GM21423 (cell line): ENCODE measurements around the gene WDR6.

ENCODE experiments used
- ATAC-seq: cut with Tn5 transposase; IDR thresholded peaks from one replicate; pipeline ENCODE4 v1.9.1; 2021; ENCODE audit warnings: mild to moderate bottlenecking, moderate library complexity; ENCODE audit not compliant: unreplicated experiment

Gene WDR6

GRCh38 chr3:49028673-49029562 is 21.7 kb downstream of the WDR6 start, which contains the start of gene IMPDH2:
Gene IMPDH2, minus strand, starts transcription at chr3:49029398. Its CDS starts 48 bp downstream, at chr3:49029350.
- ATAC-seq = peak; percentile 86

DNA sequence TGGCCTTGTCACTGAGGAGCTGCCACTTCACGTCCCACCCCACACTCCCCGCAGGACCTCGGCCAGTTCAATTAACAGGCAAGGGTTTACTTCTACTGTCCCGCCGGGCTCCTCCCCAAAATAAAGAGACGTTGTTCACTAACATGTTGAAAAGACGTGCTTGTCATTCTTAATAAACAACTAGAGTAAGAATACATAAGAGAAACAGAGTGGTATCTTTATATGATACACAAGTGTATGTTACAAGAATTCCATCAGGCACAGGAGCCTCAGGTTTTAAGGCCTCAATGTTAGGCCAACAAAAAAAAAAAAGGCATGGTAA is 22.3 kb downstream of the WDR6 start:
- ATAC-seq = no peak

DNA sequence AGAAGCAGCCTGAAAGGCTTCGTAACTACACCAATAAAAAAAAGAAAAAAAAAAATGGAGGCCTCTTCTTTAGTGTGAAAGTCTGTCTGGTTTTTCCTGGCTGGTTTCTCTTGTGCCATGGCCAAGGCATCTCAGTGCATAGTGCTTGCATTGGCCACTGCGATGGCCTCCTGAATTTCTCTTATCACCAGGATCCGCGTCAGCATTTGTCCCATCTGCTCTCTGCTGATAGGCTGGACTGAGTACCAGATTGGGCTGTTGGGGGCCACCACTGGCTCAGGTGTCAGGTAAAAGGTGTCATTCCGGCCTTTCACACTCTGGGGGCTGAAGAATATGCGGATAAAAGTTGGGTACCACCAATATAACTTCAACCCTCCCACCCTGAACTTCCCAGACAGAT is 23.1 kb downstream of the WDR6 start:
- no peak for ATAC-seq

DNA sequence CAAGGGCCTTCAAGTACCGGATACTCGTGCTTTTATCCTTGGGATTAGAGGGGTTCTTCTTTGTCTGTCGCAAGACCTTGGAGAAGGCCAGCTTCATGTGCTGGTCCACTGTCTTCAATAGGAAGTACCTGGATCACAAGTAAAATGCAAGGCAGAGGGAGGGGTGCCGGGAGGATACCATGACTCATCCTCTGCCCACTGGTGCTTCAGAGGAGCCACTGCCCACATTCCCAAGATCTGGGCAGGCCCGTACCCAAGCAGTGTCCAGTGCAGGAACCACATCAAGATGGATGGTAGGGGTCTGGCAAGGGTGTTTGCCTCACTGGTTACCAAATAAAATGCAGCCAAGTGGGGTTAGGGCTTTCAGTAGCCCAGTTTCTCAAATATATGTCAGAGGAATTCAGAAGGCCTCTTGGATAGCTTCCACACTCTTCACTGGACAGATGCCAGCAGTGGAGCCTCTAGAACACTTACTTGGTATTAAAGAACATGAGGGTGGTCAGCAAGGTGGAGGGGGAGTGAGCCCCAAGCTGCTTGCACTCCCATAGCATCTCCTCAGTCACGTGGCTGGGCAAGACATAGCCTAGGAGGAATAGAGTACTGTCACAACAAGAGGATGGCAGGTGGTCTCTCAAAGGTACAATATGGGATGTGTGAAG is 25.6 kb downstream of the WDR6 start:
- no peak for ATAC-seq

DNA sequence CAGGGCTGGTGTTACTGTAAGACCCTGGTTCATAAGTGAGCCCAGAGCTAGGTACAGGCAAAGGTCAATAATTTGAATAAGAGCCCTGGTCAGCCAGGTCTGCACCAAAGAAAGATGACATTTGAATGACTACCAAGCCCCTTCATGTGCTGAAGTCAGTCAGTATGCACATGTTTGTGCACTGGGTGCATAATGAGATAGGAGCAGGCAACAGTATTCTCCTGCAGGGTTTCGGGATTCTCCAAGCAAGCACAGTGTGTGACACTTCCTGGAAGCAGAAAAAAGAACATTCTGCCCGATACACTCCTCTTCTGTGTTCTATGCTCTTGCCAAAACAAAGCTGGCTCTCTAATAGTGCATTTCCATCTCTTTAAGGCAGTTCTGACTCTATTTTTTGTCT is 27.5 kb downstream of the WDR6 start:
- no peak for ATAC-seq

DNA sequence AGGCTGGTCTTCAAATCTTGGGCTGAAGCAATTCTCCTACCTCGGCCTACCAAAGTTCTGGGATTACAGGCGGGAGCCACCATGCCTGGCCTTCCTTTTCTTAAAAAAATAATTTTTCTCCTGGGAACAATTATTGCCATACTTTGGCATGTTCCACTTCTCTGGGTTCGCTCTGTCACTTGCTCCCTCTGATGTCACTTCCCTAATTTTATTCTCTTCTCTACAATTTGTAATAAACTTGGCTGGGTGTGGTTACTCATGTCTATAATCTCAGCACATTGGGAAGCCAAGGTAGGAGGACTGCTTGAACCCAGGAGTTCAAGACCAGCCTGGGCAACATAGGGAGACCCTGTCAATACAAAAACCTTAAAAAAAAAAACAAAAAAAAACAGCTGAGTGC is 28.1 kb downstream of the WDR6 start:
- ATAC-seq = no peak

- no peak for ATAC-seq
Observed at GRCh38 chr3:49053543-49053942, 46.4 kb downstream of the WDR6 start.

GRCh38 chr3:49054344-49054862 is 47.2 kb downstream of the WDR6 start:
- ATAC-seq = no peak

DNA sequence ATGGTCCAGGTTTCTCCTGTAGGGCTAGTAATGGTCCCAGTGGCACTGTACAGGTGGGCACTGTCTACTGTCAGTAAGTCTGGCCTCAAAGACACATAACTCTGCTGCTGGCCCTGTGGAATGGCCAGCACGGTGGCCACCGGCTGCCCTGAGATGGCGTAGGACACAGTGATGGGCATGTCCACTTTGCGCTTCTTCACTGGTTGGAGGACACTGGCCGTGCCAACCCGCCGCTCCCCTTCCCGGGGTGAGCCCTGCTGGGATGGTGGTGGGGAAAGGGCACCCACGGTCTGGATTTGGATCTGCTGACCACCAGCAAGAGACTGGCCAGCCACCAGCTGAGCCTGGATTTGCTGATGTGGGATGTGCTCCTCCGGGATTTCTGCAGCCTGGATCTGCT is 50.1 kb downstream of the WDR6 start:
- ATAC-seq = no peak

DNA sequence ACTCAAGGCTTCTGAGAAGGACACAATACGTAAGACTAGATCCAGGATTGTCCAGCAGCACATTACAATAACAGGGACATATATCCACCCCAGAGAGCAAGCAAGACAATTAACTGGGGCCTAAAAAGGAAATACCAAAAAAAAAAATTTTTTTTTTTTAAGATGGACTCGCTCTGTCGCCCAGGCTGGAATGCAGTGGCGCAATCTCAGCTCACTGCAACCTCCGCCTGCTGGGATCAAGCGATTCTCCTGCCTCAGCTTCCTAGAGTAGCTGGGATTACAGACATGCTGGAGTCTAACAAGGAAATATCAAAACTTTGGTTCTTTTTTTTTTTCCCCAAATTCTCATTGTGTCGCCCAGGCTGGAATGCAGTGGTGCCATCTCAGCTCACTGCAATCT is 50.8 kb downstream of the WDR6 start:
- no peak for ATAC-seq
